ENCODE measurements around the gene INTS15.

DNA sequence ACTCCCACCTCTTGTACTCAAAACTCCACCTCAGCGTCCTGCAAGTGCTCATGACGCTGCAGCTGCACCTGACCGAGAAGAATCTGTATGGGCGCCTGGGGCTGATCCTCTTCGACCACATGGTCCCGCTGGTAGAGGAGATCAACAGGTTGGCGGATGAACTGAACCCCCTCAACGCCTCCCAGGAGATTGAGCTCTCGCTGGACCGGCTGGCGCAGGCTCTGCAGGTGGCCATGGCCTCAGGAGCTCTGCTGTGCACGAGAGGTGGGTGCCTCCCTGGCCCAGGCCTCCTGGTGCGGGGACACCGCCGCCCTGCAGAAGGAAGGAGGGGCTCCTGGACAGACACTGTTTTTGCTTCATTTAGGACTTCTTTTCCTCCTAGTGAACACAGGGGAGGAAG lies 10.3 kb downstream of the INTS15 start:
- TF ChIP-seq, protein P1, sequence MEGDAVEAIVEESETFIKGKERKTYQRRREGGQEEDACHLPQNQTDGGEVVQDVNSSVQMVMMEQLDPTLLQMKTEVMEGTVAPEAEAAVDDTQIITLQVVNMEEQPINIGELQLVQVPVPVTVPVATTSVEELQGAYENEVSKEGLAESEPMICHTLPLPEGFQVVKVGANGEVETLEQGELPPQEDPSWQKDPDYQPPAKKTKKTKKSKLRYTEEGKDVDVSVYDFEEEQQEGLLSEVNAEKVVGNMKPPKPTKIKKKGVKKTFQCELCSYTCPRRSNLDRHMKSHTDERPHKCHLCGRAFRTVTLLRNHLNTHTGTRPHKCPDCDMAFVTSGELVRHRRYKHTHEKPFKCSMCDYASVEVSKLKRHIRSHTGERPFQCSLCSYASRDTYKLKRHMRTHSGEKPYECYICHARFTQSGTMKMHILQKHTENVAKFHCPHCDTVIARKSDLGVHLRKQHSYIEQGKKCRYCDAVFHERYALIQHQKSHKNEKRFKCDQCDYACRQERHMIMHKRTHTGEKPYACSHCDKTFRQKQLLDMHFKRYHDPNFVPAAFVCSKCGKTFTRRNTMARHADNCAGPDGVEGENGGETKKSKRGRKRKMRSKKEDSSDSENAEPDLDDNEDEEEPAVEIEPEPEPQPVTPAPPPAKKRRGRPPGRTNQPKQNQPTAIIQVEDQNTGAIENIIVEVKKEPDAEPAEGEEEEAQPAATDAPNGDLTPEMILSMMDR (conservative IDR thresholded peaks at IDR 0.05; ENCODE audit: low read length): no peak
- TF ChIP-seq EZH2phosphoT487 (IDR thresholded peaks at IDR 0.05; ENCODE audit: borderline replicate concordance, low read depth, low read length): no peak
